Motor neuron (in vitro differentiated cells): ENCODE measurements around the gene BBS7. TPM values are rescaled to one million over a fixed set of nuclear protein-coding genes. Genes with fewer than 3 reads are reported as not detected.
A peak's percentile ranks its signal among the peaks of the same experiment; 100 is the strongest.

Source experiments
- ATAC-seq, 8 experiments: fragments of 200-7000 bp; cut with Tn5 transposase; replicated peaks in 6 of 8; 2 replicates each; pipeline ENCODE4 v1.8.0; 2021; ENCODE audit warnings: mild to moderate bottlenecking in 8 of 8, moderate library complexity in 8 of 8
- H3K27ac ChIP-seq, 2 donors: fragments of 250-450 bp; sonication (Bioruptor Pico); 2 replicates each; pipeline ENCODE4 v1.9.0; 2021; ENCODE audit warnings: antibody characterized with exemption in 2 of 2, mild to moderate bottlenecking in 2 of 2, moderate library complexity in 1 of 2
- H3K4me1 ChIP-seq, 2 donors: fragments of 250-450 bp; sonication (Bioruptor Pico); replicated peaks in 1 of 2; 2 replicates each; pipeline ENCODE4 v1.6.1; 2021; ENCODE audit warnings: antibody characterized with exemption in 2 of 2, mild to moderate bottlenecking in 2 of 2, moderate library complexity in 1 of 2
- H3K4me3 ChIP-seq, 5 donors: fragments of 250-450 bp; sonication (Bioruptor Pico); 2 replicates each; pipeline ENCODE4 v1.9.0; 2021; ENCODE audit warnings: antibody characterized with exemption in 5 of 5, mild to moderate bottlenecking in 5 of 5, moderate library complexity in 4 of 5
- WGBS, 10 experiments: fragments of 450-650 bp; shearing (Covaris generic); methylation state at CpG; one replicate each; pipeline ENCODE4 v1.0.0; 2022; 5-methylcytosine and 5-hydroxymethylcytosine counted together
- in situ Hi-C, 9 experiments: fragments of 400-800 bp; cut with MboI; loops; one replicate each; pipeline ENCODE4 v1.15.0; 2021; ENCODE audit warnings: low sequenced_read_pairs in 9 of 9, low pct_unique_long_range_greater_than_20kb in 2 of 9; ENCODE audit not compliant: unreplicated experiment in 9 of 9
- total RNA-seq, 8 experiments: library from RNA; unstranded; fragments of 300-600 nt; gene quantifications; 2 replicates each; pipeline versions ENCODE4 v1.2.3 to v1.2.4, GENCODE V29; 2022

BBS7 gene
- total RNA-seq, 8 experiments from 2014 or later, result 19.7 to 37.4 (median 28.5) TPM

- WGBS, 10 experiments, result 0 to 100% (median 86%) methylated on average over 1 of the region's 1 CpG; no CpG with 5 or more reads in 4 of the 10 experiments
- no peak for ATAC-seq
- in situ Hi-C loops, result no loop called here
- Histone ChIP-seq H3K27ac (no peak overlapping the region), H3K4me3 (no peak overlapping the region), H3K4me1 (no peaks in the 10 kb centered on the region)
Observed at GRCh38 chr4:121784401-121784800, 85.9 kb downstream of the BBS7 start.

DNA sequence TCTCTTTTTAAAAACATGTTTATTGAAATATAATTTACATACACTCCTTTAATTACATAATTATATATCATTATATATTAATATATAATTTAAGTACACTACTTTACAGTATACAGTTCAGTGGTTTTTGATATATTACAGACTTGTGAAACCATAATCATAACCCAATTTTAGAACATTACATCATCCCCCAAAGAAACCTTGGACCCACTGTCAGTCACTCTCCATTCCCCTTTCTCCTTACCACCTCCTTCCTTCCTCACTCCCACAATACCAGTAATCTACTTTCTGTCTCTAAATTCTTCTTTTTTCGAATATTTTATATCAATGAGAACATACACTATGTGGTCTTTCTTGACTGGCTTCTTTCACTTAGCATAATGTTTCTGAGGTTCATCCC is 87.1 kb downstream of the BBS7 start:
- in situ Hi-C loops, result no loop called here
- no peak overlapping the region for H3K27ac ChIP-seq
- no peaks in the 10 kb centered on the region for H3K4me1 ChIP-seq
- no peak for ATAC-seq
- WGBS, 10 experiments, result 20 to 71% (median 62%) methylated on average over 1 of the region's 1 CpG; no CpG with 5 or more reads in 2 of the 10 experiments
- no peak overlapping the region for H3K4me3 ChIP-seq

DNA sequence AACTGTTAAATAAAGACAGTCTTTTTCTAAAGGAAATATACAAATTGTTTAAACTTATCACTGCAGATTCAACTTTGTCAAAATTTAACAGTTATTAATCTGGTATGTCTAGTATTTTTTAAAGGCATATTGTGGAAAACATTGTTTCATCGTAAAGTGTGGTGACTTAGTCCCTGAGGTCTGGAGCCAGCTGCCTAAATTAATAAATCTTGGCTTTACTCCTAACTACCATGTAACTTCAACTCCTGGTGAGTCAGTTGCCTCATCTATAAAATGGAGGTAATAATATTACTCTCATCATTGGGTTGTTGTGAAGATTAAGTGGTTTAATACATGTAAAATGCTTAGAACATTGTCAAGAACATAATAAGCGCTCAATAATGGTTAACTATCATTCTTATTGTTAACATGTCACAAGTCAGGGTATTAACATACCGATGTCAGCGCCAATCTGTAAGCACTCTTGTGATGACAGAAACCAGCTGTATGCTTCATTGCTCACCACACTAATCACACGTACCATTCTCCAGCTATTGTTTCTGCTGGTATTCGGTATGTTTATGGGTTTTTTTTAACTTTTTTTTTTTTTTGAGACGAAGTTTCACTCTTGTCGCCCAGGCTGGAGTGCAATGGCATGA is 91.2 kb downstream of the BBS7 start:
- ATAC-seq, result no peak
- no peak overlapping the region for H3K4me3 ChIP-seq
- H3K4me1 ChIP-seq, result peaks cover 0 to 3% of the 10 kb centered on the region in 2 donors
- H3K27ac ChIP-seq, result no peak overlapping the region
- 7 to 100% (median 83%) methylated on average over 1 to 8 of the region's 8 CpGs for WGBS, 10 experiments
- in situ Hi-C loops, result no loop called here

DNA sequence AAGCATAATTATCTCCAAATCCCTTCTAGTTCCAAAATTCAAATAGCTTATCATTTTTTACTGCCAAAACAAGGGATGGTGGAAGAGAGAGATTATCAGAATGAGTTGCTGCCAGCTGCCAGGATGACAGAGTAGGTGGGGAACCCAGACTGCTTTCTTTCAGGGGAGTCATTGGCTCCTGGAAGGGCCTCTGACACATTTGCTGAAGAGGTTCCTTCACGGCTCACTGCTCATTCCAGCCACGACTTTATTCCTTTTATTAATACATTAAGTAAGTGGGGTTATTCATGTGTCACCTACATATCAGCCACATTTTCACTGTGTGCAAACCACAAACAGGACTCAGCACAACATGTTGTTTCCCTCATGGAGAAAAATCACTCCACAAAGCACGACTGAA is 92.6 kb downstream of the BBS7 start:
- no peak overlapping the region for H3K27ac ChIP-seq
- in situ Hi-C loops, result no loop called here
- H3K4me3 ChIP-seq, result no peak overlapping the region
- 0 to 56% (median 25%) methylated on average over 1 to 3 of the region's 3 CpGs; no CpG with 5 or more reads in 3 of the 10 experiments for WGBS, 10 experiments
- peaks cover 0 to 3% of the 10 kb centered on the region in 2 donors for H3K4me1 ChIP-seq
- ATAC-seq, result peak in 4 of 8 experiments; percentile 31 to 68 (median 52)

DNA sequence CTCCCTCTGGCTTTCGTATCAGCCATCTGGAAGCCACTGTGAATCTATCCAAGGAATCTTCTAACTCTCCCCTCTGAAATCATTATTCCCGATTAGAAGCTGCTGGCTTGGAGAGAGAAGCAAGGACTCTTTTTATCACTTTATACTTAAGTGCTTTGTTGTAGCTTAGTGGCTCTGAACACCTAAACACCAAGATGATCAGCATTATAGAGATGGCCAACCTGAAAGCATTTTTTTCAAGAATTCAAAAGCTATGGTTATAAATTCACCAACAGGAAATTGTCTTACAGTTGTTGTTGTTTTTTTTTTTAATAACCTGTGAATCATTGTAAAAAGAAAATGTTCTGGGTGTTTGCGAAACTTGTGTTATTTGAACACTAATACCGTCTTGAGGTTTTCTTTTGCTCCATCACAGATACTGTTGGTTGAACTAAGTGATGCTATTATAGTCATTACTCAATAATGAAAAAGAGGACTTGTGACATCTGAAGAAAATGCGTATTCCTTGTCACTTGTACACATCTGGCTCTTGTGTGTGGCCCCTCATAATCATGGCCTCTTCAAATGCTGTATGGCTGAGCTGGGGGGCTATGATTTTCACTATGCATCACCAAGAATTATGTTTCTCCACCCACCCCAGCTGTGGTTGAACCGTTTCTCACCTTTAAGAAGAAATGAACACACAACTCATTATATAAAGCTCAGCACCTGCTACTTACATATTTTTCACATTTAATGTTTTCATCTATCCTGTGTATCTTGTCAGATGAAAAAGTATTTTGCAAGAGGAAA is 93.5 kb downstream of the BBS7 start:
- 27 to 100% (median 87%) methylated on average over 1 to 6 of the region's 6 CpGs for WGBS, 10 experiments

More for the DNA sequence above, 93.5 kb downstream of the BBS7 start:
- in situ Hi-C loops, result no loop called here
- Histone ChIP-seq H3K27ac (no peak overlapping the region), H3K4me3 (no peak overlapping the region), H3K4me1 (peaks cover 0 to 3% of the 10 kb centered on the region in 2 donors)
- no peak for ATAC-seq

Other genes starting within 250 kb of the BBS7 start
- gene ANXA5, start 173.5 kb downstream of the BBS7 start, total RNA-seq, result 100 to 1,000 TPM in 4 of 8 experiments, 10 to 100 TPM in 4; 54.5 to 428 (median 132) TPM
- 1 to 10 TPM in 1 of 8 experiments, under 1 TPM in 3, not detected in 4; 0.27 to 1.8 (median 0.84) TPM for gene SMIM43, start 105.3 kb downstream of the BBS7 start, total RNA-seq
- 10 to 100 TPM; 15.5 to 48.8 (median 24.8) TPM for gene EXOSC9, start 69.2 kb downstream of the BBS7 start, total RNA-seq
- gene CCNA2, start 46.6 kb downstream of the BBS7 start, total RNA-seq, result 10 to 100 TPM in 3 of 8 experiments, 1 to 10 TPM in 5; 1.5 to 65.6 (median 4.7) TPM
- 1 to 10 TPM in 5 of 8 experiments, under 1 TPM in 1, not detected in 2; 0.41 to 7.0 (median 3.5) TPM for gene TRPC3, start 81.6 kb upstream of the BBS7 start, total RNA-seq